Astrocyte of the cerebellum (primary cell): ENCODE measurements around the gene UTP25.
A peak's percentile ranks its signal among the peaks of the same experiment; 100 is the strongest.
"Not testable (repeated sequence)": the region's sequence is repeated elsewhere in the genome, so short reads cannot be mapped to it uniquely, and the experiment has no call there.

Experiments used
- DNase-seq: peaks from one replicate; pipeline ENCODE4 v3.0.0-alpha.2; 2011; ENCODE audit warnings: low read depth
- H3K4me3 ChIP-seq: 2 replicates; pipeline ENCODE4 v1.5.1; 2011; ENCODE audit warnings: mild to moderate bottlenecking, low read depth, low read length, moderate library complexity
- CTCF ChIP-seq: IDR thresholded peaks from 2 replicates; pipeline ENCODE4 v1.5.1; 2012; ENCODE audit warnings: low read length, low read depth, moderate library complexity, mild to moderate bottlenecking; ENCODE audit errors: missing control alignments
- in situ Hi-C: cut with HindIII; loops from 2 replicates; pipeline ENCODE4 v1.10.0; 2017; ENCODE audit warnings: low sequenced_read_pairs

The UTP25 gene

GRCh38 chr1:209899948-209900347 is 72.2 kb downstream of the UTP25 start:
- DNase-seq, result no peak
- peak; percentile 46 for TF ChIP-seq CTCF
- in situ Hi-C loops, result no loop called here
- H3K4me3 ChIP-seq, result no peak overlapping the region

- in situ Hi-C loops, result no loop called here
- DNase-seq, result no peak
- no peak overlapping the region for H3K4me3 ChIP-seq
- TF ChIP-seq CTCF, result no peak
Observed at GRCh38 chr1:209900734-209901133, 73.0 kb downstream of the UTP25 start.

DNA sequence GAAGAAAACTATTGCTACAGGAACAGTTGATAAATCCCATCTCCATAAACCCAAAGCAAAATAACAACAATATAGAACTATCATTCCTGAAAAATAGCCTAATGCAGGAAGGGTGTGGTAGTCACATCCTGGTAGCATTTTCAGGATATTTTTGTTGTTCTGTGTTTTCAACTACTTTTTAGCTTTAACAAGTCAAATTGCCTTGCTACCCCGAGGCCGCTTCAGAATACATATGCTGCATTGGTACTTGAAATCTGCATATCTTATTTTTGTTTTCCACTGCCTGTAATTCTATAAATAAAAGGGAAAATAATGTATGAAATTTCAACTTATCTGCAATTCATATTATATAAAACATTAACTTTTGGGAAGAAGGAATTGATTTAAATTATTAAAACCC is 73.4 kb downstream of the UTP25 start:
- in situ Hi-C loops, result no loop called here
- TF ChIP-seq CTCF, result no peak
- no peak overlapping the region for H3K4me3 ChIP-seq
- DNase-seq, result no peak

DNA sequence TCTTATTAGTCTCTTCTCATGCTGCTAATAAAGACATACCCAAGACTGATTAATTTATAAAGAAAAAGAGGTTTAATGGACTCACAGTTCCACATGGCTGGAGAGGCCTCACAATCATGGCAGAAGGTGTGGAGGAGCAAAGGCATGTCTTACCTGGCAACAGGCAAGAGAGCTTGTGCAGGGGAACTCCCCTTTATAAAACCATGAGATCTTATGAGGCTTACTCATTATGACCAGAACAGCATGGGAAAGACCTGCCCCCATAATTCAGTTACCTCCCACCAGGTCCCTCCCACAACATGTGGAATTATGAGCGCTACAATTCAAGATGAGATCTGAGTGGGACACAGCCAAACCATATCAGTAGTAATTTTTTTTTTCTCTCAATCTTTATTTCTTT is 77.0 kb downstream of the UTP25 start:
- not testable (repeated sequence) for DNase-seq, H3K4me3 ChIP-seq

More for the DNA sequence above, 77.0 kb downstream of the UTP25 start:
- in situ Hi-C loops, result not testable (repeated sequence)
